SK-N-SH (cell line): ENCODE measurements around the gene GMPR2. TPM values are rescaled to one million over a fixed set of nuclear protein-coding genes. Genes with fewer than 3 reads are reported as not detected.

ENCODE experiments used
- CTCF ChIA-PET: fragments of 300-600, 350-600 bp; formaldehyde crosslinking; extraction: SDS; loops from one replicate; lab custom pipeline; 2021; lab: Yijun Ruan, JAX
- POLR2A ChIA-PET: fragments of 350-600 bp; sonication (Branson Sonifier 250); formaldehyde crosslinking; extraction: SDS; loops from one replicate; lab custom pipeline; 2020; ENCODE audit warnings: antibody characterized with exemption, inconsistent platforms; lab: Yijun Ruan, JAX
- DNase-seq: peaks from one replicate; pipeline ENCODE4 v3.0.0; 2012
- H2AFZ ChIP-seq: fragments of 200-600 bp; sonication (generic); 2 replicates; pipeline ENCODE4 v1.8.1; 2016; ENCODE audit warnings: antibody characterized with exemption, mild to moderate bottlenecking, low read depth
- H3F3A ChIP-seq: fragments of 200-600 bp; sonication (generic); replicated peaks from 2 replicates; pipeline ENCODE3; 2016; ENCODE audit warnings: antibody characterized with exemption, mild to moderate bottlenecking; ENCODE audit not compliant: insufficient read depth
- H3K27ac ChIP-seq, 2 experiments: fragments of 200-500 bp in 1 of 2; fragments of 200-600 bp in 1 of 2; sonication (Bioruptor generic) in 1 of 2; sonication (generic), shearing (Covaris generic) in 1 of 2; 2 replicates each; pipeline versions ENCODE4 v1.5.1 to v1.6.1; 2014 to 2016; ENCODE audit warnings: low read depth in 2 of 2, inconsistent platforms in 1 of 2, low read length in 1 of 2, mild to moderate bottlenecking in 1 of 2, mixed read lengths in 1 of 2
- H3K27me3 ChIP-seq: fragments of 200-600 bp; sonication (generic), shearing (Covaris generic); 2 replicates; pipeline ENCODE4 v1.6.1; 2016; ENCODE audit warnings: mixed run types; ENCODE audit not compliant: insufficient read depth
- H3K36me3 ChIP-seq, 2 experiments: fragments of 200-500 bp in 1 of 2; fragments of 200-600 bp in 1 of 2; sonication (Bioruptor generic) in 1 of 2; sonication (generic) in 1 of 2; replicated peaks in 1 of 2; 2 replicates each; pipeline versions ENCODE3 to v1.5.1; 2014 to 2016; ENCODE audit warnings: low read length in 1 of 2, mild to moderate bottlenecking in 1 of 2; ENCODE audit not compliant: insufficient read depth in 2 of 2, control insufficient read depth in 1 of 2
- H3K4me1 ChIP-seq, 2 experiments: fragments of 200-500 bp in 1 of 2; fragments of 200-600 bp in 1 of 2; sonication (Bioruptor generic) in 1 of 2; sonication (generic), shearing (Covaris generic) in 1 of 2; 2 replicates each; pipeline versions ENCODE4 v1.5.1 to v1.6.1; 2014 to 2016; ENCODE audit warnings: low read depth in 1 of 2, low read length in 1 of 2, mixed run types in 1 of 2; ENCODE audit not compliant: insufficient read depth in 2 of 2, control insufficient read depth in 1 of 2
- H3K4me2 ChIP-seq: fragments of 200-600 bp; sonication (generic), shearing (Covaris generic); 2 replicates; pipeline ENCODE4 v1.6.1; 2017; ENCODE audit warnings: mixed run types
- H3K4me3 ChIP-seq, 2 experiments: fragments of 200-500 bp in 1 of 2; fragments of 200-600 bp in 1 of 2; sonication (Bioruptor generic) in 1 of 2; sonication (generic), shearing (Covaris generic) in 1 of 2; 2 replicates each; pipeline versions ENCODE4 v1.5.1 to v1.8.1; 2014 to 2016; ENCODE audit warnings: low read depth in 2 of 2, inconsistent platforms in 1 of 2, low read length in 1 of 2, mild to moderate bottlenecking in 1 of 2, mixed read lengths in 1 of 2, moderate library complexity in 1 of 2
- H3K79me2 ChIP-seq: fragments of 200-600 bp; sonication (generic); 2 replicates; pipeline ENCODE4 v1.8.1; 2017; ENCODE audit warnings: mild to moderate bottlenecking; ENCODE audit not compliant: insufficient read depth
- H3K9ac ChIP-seq: fragments of 200-600 bp; sonication (generic); 2 replicates; pipeline ENCODE4 v1.6.1; 2017; ENCODE audit warnings: mixed run types
- H3K9me2 ChIP-seq: fragments of 200-600 bp; sonication (generic); 2 replicates; pipeline ENCODE4 v1.6.1; 2017; ENCODE audit warnings: mixed run types
- H3K9me3 ChIP-seq: fragments of 200-600 bp; sonication (generic); 2 replicates; pipeline ENCODE4 v1.6.1; 2017; ENCODE audit warnings: mixed run types, mild to moderate bottlenecking, moderate library complexity
- H4K20me1 ChIP-seq: fragments of 200-600 bp; sonication (generic); 2 replicates; pipeline ENCODE4 v1.6.1; 2017; ENCODE audit warnings: mild to moderate bottlenecking, mixed run types; ENCODE audit not compliant: insufficient read depth
- EP300 ChIP-seq, 2 experiments: IDR thresholded peaks; 2 replicates each; pipeline versions ENCODE4 v1.4.0 to v1.6.1; 2012; ENCODE audit warnings: borderline replicate concordance in 1 of 2, low read depth in 1 of 2, low read length in 1 of 2
- FOSL2 ChIP-seq: IDR thresholded peaks from 2 replicates; pipeline ENCODE4 v1.4.0; 2012; ENCODE audit warnings: low read depth, mild to moderate bottlenecking, moderate library complexity, borderline replicate concordance
- JUND ChIP-seq: IDR thresholded peaks from 2 replicates; pipeline ENCODE4 v1.4.0; 2012
- RCOR1 ChIP-seq: fragments of 150-350 bp; IDR thresholded peaks from 2 replicates; pipeline ENCODE4 v1.6.1; 2017; ENCODE audit warnings: antibody characterized with exemption, low read length
- SIN3A ChIP-seq: IDR thresholded peaks from 2 replicates; pipeline ENCODE4 v1.6.1; 2012; ENCODE audit warnings: low read depth, mild to moderate bottlenecking, low read length, moderate library complexity, borderline replicate concordance
- TAF1 ChIP-seq: IDR thresholded peaks from 2 replicates; pipeline ENCODE4 v1.6.1; 2012; ENCODE audit warnings: low read depth, mild to moderate bottlenecking, low read length, moderate library complexity, borderline replicate concordance
- TEAD4 ChIP-seq: IDR thresholded peaks from 2 replicates; pipeline ENCODE4 v1.4.0; 2012; ENCODE audit warnings: mild to moderate bottlenecking, borderline replicate concordance; ENCODE audit not compliant: insufficient read depth
- WGBS: methylation state at CpG from one replicate; pipeline ENCODE4 v1.1.6; 2017; ENCODE audit warnings: low lambda C conversion rate; 5-methylcytosine and 5-hydroxymethylcytosine counted together
- polyA plus RNA-seq, 3 experiments: library from polyadenylated mRNA; depleted of rRNA; stranded (reverse); fragments of >200 nt; gene quantifications; 2 replicates each; pipeline ENCODE4 v1.2.3, GENCODE V29; 2012
- TF ChIP-seq, protein P1 (sequence below): fragments of 150-350 bp; IDR thresholded peaks from 2 replicates; pipeline ENCODE4 v1.6.1; 2017; ENCODE audit warnings: antibody characterized with exemption, low read length, low read depth, borderline replicate concordance
- TF ChIP-seq, protein P2 (sequence below): fragments of 200-600 bp; sonication (generic); IDR thresholded peaks from 2 replicates; pipeline ENCODE4 v1.6.1; 2017; ENCODE audit warnings: antibody characterized with exemption, mild to moderate bottlenecking, moderate library complexity
- TF ChIP-seq, protein P3 (sequence below): IDR thresholded peaks from 2 replicates; pipeline ENCODE4 v1.4.0; 2012; ENCODE audit warnings: low read depth
- TF ChIP-seq, protein P4 (sequence below): IDR thresholded peaks from 2 replicates; pipeline ENCODE4 v1.6.1; 2012; ENCODE audit warnings: mild to moderate bottlenecking, low read depth, low read length, moderate library complexity
- TF ChIP-seq, protein P5 (sequence below): IDR thresholded peaks from 2 replicates; pipeline ENCODE4 v1.4.0; 2012; ENCODE audit warnings: low read depth, borderline replicate concordance

The GMPR2 gene
- polyA plus RNA-seq, 1 of the 3 experiments (the other 2 are of a cell fraction) = 97.0 TPM

DNA sequence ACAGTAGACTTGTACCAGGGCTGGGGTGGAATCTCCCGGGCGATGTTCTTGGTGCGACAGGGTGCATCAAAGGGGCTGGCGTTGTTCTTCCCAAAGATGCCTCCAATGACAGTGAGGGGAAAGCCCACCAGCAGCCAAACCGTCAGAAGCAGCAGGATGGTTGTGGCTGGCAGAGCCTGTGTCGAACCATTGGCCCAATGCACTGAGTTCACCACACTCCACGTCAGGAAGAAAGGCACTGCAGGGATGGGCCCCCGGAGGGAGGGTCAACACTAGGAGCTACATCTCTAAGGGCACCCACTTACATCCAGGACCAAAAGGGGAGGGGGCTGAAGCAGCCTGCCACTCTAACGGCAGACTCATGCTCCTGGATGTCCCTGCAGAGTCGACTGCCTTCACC, 42.3 kb upstream of the GMPR2 start:
- H3K4me1 ChIP-seq = peaks cover 16 to 28% of the 10 kb centered on the region in 2 experiments
- no peaks in the 10 kb centered on the region for H3K9me3 ChIP-seq
- no peak overlapping the region for H3K4me3 ChIP-seq
- peaks cover 13% of the 10 kb centered on the region for H3F3A ChIP-seq
- no peak overlapping the region for H3K27ac ChIP-seq
- no peak overlapping the region for H3K4me2 ChIP-seq
- no peaks in the 10 kb centered on the region for H3K9me2 ChIP-seq
- H3K36me3 ChIP-seq = peaks cover 34 to 45% of the 10 kb centered on the region in 2 experiments
- H4K20me1 ChIP-seq = no peaks in the 10 kb centered on the region
- H3K79me2 ChIP-seq = peaks cover 57% of the 10 kb centered on the region
- no peak overlapping the region for H2AFZ ChIP-seq
- DNase-seq = no peak
- WGBS = 96% methylated on average over 6 of the region's 10 CpGs
- POLR2A ChIA-PET = no interaction called here
- no peak overlapping the region for H3K9ac ChIP-seq
- TF ChIP-seq RCOR1 (no peak), TAF1 (no peak), FOSL2 (no peak), JUND (no peak), TEAD4 (no peak), EP300 (IDR thresholded peaks at IDR 0.05; ENCODE audit: borderline replicate concordance in 1 of 2, low read depth in 1 of 2, low read length in 1 of 2) (no peak), SIN3A (no peak)
- TF ChIP-seq, protein P1, sequence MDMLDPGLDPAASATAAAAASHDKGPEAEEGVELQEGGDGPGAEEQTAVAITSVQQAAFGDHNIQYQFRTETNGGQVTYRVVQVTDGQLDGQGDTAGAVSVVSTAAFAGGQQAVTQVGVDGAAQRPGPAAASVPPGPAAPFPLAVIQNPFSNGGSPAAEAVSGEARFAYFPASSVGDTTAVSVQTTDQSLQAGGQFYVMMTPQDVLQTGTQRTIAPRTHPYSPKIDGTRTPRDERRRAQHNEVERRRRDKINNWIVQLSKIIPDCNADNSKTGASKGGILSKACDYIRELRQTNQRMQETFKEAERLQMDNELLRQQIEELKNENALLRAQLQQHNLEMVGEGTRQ = no peak
- TF ChIP-seq, protein P2, sequence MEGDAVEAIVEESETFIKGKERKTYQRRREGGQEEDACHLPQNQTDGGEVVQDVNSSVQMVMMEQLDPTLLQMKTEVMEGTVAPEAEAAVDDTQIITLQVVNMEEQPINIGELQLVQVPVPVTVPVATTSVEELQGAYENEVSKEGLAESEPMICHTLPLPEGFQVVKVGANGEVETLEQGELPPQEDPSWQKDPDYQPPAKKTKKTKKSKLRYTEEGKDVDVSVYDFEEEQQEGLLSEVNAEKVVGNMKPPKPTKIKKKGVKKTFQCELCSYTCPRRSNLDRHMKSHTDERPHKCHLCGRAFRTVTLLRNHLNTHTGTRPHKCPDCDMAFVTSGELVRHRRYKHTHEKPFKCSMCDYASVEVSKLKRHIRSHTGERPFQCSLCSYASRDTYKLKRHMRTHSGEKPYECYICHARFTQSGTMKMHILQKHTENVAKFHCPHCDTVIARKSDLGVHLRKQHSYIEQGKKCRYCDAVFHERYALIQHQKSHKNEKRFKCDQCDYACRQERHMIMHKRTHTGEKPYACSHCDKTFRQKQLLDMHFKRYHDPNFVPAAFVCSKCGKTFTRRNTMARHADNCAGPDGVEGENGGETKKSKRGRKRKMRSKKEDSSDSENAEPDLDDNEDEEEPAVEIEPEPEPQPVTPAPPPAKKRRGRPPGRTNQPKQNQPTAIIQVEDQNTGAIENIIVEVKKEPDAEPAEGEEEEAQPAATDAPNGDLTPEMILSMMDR = no peak
- TF ChIP-seq, protein P3, sequence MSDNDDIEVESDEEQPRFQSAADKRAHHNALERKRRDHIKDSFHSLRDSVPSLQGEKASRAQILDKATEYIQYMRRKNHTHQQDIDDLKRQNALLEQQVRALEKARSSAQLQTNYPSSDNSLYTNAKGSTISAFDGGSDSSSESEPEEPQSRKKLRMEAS = no peak
- TF ChIP-seq, protein P4, sequence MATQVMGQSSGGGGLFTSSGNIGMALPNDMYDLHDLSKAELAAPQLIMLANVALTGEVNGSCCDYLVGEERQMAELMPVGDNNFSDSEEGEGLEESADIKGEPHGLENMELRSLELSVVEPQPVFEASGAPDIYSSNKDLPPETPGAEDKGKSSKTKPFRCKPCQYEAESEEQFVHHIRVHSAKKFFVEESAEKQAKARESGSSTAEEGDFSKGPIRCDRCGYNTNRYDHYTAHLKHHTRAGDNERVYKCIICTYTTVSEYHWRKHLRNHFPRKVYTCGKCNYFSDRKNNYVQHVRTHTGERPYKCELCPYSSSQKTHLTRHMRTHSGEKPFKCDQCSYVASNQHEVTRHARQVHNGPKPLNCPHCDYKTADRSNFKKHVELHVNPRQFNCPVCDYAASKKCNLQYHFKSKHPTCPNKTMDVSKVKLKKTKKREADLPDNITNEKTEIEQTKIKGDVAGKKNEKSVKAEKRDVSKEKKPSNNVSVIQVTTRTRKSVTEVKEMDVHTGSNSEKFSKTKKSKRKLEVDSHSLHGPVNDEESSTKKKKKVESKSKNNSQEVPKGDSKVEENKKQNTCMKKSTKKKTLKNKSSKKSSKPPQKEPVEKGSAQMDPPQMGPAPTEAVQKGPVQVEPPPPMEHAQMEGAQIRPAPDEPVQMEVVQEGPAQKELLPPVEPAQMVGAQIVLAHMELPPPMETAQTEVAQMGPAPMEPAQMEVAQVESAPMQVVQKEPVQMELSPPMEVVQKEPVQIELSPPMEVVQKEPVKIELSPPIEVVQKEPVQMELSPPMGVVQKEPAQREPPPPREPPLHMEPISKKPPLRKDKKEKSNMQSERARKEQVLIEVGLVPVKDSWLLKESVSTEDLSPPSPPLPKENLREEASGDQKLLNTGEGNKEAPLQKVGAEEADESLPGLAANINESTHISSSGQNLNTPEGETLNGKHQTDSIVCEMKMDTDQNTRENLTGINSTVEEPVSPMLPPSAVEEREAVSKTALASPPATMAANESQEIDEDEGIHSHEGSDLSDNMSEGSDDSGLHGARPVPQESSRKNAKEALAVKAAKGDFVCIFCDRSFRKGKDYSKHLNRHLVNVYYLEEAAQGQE = no peak
- TF ChIP-seq, protein P5, sequence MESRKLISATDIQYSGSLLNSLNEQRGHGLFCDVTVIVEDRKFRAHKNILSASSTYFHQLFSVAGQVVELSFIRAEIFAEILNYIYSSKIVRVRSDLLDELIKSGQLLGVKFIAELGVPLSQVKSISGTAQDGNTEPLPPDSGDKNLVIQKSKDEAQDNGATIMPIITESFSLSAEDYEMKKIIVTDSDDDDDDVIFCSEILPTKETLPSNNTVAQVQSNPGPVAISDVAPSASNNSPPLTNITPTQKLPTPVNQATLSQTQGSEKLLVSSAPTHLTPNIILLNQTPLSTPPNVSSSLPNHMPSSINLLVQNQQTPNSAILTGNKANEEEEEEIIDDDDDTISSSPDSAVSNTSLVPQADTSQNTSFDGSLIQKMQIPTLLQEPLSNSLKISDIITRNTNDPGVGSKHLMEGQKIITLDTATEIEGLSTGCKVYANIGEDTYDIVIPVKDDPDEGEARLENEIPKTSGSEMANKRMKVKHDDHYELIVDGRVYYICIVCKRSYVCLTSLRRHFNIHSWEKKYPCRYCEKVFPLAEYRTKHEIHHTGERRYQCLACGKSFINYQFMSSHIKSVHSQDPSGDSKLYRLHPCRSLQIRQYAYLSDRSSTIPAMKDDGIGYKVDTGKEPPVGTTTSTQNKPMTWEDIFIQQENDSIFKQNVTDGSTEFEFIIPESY = no peak
- H3K27me3 ChIP-seq = no peaks in the 10 kb centered on the region
- CTCF ChIA-PET = no interaction called here
